HFFc6 (cell line): ENCODE results near the gene PREX1. TPM values are rescaled to one million over a fixed set of nuclear protein-coding genes. Genes with fewer than 3 reads are reported as not detected.

Experiments used
- DNase-seq: peaks from one replicate; pipeline ENCODE4 v3.0.0-alpha.2; 2018
- H3K27ac Mint-ChIP-seq: 2 replicates; pipeline ENCODE4 v1.8.0; 2020; ENCODE audit warnings: mild to moderate bottlenecking, mixed read lengths
- H3K27me3 Mint-ChIP-seq: 2 replicates; pipeline ENCODE4 v1.8.0; 2021; ENCODE audit warnings: mild to moderate bottlenecking, moderate library complexity, mixed read lengths; ENCODE audit not compliant: insufficient read depth
- H3K36me3 Mint-ChIP-seq: 2 replicates; pipeline ENCODE4 v1.8.0; 2021; ENCODE audit warnings: low read depth, mixed read lengths
- H3K4me1 Mint-ChIP-seq: 2 replicates; pipeline ENCODE4 v1.8.0; 2020; ENCODE audit warnings: low read depth, mixed read lengths
- H3K4me3 Mint-ChIP-seq: 2 replicates; pipeline ENCODE4 v1.8.0; 2020; ENCODE audit warnings: mild to moderate bottlenecking, moderate library complexity, mixed read lengths
- H3K9me3 Mint-ChIP-seq: 2 replicates; pipeline ENCODE4 v1.8.0; 2020; ENCODE audit warnings: mild to moderate bottlenecking, mixed read lengths
- total RNA-seq, 6 experiments: library from RNA; stranded (reverse); fragmentation: NEBNext Ultra II Directional; extraction: Animal tissue kit (Norgen Biotek cat#: 25700); gene quantifications; 2 replicates in 1 of 6; 3 replicates in 5 of 6; pipeline ENCODE4 v1.2.3, GENCODE V29; 2021
- TF ChIP-seq, protein P1 (sequence below): fragments of 200-600 bp; sonication (generic); IDR thresholded peaks from 2 replicates; pipeline ENCODE4 v1.5.0; 2021; ENCODE audit warnings: antibody characterized with exemption, mild to moderate bottlenecking

The PREX1 gene
- total RNA-seq, 6 experiments from 2014 or later, result 1.8 to 4.1 (median 2.8) TPM

DNA sequence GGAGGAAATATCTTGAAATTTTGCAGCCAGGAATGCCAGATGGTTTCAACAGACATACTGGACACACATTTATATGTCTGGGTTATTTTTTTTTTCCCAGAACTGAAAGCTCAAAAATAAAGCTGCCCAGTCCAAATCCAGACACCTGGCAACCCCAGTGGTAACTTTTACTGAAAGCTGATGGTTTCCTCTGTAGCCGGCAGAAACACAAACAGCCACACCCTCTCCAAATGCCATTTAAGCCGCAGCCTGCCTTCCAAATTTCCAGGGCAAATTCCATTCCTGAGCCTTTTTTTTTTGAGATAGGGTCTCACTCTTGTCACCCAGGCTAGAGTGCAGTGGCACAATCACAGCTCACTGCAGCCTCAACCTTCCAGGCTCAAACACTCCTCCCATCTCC is 6.5 kb upstream of the PREX1 start:
- H3K27ac Mint-ChIP-seq, result no peak overlapping the region
- no peak overlapping the region for H3K4me3 Mint-ChIP-seq
- no peak for DNase-seq
- H3K9me3 Mint-ChIP-seq, result no peaks in the 10 kb centered on the region
- H3K36me3 Mint-ChIP-seq, result no peaks in the 10 kb centered on the region
- TF ChIP-seq, protein P1, sequence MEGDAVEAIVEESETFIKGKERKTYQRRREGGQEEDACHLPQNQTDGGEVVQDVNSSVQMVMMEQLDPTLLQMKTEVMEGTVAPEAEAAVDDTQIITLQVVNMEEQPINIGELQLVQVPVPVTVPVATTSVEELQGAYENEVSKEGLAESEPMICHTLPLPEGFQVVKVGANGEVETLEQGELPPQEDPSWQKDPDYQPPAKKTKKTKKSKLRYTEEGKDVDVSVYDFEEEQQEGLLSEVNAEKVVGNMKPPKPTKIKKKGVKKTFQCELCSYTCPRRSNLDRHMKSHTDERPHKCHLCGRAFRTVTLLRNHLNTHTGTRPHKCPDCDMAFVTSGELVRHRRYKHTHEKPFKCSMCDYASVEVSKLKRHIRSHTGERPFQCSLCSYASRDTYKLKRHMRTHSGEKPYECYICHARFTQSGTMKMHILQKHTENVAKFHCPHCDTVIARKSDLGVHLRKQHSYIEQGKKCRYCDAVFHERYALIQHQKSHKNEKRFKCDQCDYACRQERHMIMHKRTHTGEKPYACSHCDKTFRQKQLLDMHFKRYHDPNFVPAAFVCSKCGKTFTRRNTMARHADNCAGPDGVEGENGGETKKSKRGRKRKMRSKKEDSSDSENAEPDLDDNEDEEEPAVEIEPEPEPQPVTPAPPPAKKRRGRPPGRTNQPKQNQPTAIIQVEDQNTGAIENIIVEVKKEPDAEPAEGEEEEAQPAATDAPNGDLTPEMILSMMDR, result no peak
- H3K27me3 Mint-ChIP-seq, result peaks cover 12% of the 10 kb centered on the region
- H3K4me1 Mint-ChIP-seq, result peaks cover 26% of the 10 kb centered on the region

DNA sequence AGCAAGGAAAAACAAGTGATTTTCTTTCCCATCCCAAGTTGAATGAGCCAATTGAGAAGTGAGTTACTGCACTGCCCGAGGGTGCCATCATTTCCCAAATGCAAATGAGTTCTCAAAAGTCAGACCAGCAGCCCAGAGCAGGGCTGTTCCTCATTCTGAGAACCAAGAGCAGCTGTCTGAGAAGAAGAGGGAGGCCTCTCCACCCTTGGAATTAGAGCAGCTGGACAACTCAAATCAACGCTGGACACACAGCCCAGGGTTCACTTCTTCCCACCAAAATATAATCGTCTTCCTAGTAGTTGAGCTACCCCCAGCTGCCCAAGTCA is 4.6 kb upstream of the PREX1 start:
- H3K27ac Mint-ChIP-seq, result no peak overlapping the region; the same call in 1 of the 2 replicates
- DNase-seq, result no peak
- H3K4me1 Mint-ChIP-seq, result peaks cover 30% of the 10 kb centered on the region
- TF ChIP-seq, protein P1, result no peak
- H3K9me3 Mint-ChIP-seq, result no peaks in the 10 kb centered on the region
- peaks cover 11% of the 10 kb centered on the region for H3K27me3 Mint-ChIP-seq
- H3K36me3 Mint-ChIP-seq, result no peaks in the 10 kb centered on the region
- H3K4me3 Mint-ChIP-seq, result no peak overlapping the region

DNA sequence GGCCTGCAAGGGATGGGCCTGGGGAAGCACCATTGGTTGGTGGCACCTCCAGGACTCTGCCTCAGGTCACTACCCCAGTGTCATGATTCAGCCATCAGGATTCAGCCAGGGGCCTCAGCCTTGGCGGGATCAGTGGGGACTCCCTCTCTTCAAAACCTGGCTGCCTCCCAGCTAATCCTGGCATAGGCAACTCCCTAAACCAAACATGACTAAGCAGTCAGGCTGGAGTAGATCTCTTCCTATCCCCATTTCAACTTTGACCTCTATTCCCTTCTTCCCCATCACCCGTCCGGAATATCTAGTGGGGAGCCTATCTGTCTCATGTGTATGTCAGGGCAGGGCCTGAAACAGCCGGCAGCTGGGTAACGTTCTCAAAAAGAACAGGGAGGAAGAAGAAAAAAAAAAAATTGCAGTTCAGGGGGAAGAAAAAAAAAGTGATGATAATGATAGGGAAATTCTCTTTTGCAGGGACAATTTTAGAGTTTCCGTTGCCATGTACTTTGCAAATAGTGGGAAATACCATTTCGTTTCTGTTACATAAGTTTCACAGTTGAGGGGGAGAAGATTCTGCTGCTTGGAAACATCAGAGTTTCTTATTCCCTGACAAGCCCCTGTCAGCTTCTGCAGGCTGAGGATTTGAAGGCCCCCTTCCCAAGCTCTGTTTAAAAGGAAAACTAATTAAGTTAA is 4.1 kb upstream of the PREX1 start:
- TF ChIP-seq, protein P1, result no peak
- DNase-seq, result peak; percentile 59
- peaks cover 14% of the 10 kb centered on the region for H3K27me3 Mint-ChIP-seq
- H3K36me3 Mint-ChIP-seq, result no peaks in the 10 kb centered on the region
- no peaks in the 10 kb centered on the region for H3K9me3 Mint-ChIP-seq
- no peak overlapping the region for H3K4me3 Mint-ChIP-seq
- H3K4me1 Mint-ChIP-seq, result peaks cover 34% of the 10 kb centered on the region
- H3K27ac Mint-ChIP-seq, result peak overlapping the region; percentile 39; the same call in 1 of the 2 replicates

DNA sequence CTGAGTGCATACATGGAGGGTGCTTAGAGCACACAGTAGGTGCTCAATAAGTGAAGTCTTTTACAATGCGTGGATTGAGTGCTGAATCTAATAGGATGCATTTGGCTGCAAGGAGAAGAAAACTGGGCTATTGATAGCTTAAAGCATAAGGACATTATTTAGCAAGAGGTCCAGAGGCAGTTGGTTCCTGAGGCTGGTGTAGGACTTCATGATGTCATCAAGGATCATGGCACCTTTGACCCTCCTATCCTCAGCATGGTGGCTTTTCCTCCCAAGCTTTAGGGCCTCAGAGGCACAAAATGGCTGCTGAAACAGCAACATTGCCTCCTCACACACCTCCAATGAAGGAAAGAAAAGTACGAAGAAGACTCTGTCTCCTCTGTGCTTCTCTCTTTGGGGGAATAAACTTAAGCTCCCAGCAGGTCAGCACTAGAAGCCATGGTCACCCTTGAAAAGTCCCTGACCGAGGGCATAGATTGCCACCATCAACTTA is 3.1 kb upstream of the PREX1 start:
- H3K27me3 Mint-ChIP-seq, result peaks cover 18% of the 10 kb centered on the region
- no peak for DNase-seq
- no peaks in the 10 kb centered on the region for H3K36me3 Mint-ChIP-seq
- peaks cover 39% of the 10 kb centered on the region for H3K4me1 Mint-ChIP-seq
- H3K9me3 Mint-ChIP-seq, result no peaks in the 10 kb centered on the region
- H3K4me3 Mint-ChIP-seq, result no peak overlapping the region
- no peak overlapping the region for H3K27ac Mint-ChIP-seq
- TF ChIP-seq, protein P1, result no peak

DNA sequence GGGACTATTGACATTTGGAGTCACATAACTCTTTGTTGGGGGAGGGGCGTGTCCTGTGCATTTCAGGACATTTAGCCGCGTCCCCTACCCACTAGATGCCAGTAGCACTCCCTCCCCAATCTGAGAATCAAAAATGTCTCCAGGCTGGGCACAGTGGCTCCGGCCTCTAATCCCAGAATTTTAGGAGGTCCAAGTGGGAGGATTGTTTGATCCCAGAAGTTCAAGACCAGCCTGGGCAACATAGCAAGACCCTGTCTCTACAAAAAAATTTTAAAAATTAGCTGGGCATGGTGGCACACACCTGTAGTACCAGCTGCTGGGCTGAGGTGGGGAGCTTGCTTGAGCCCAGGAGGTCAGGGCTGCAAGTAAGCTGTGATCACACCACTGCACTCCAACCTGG is 2.1 kb upstream of the PREX1 start:
- TF ChIP-seq, protein P1, result no peak
- peaks cover 49% of the 10 kb centered on the region for H3K4me1 Mint-ChIP-seq
- H3K27me3 Mint-ChIP-seq, result peaks cover 11% of the 10 kb centered on the region

More for the DNA sequence above, 2.1 kb upstream of the PREX1 start:
- Mint-ChIP-seq H3K36me3 (no peaks in the 10 kb centered on the region), H3K4me3 (no peak overlapping the region), H3K9me3 (no peaks in the 10 kb centered on the region), H3K27ac (no peak overlapping the region)
- no peak for DNase-seq
